KMS-11 (cell line): ENCODE data around the gene TMEM174.

ENCODE experiments used
- H2AFZ ChIP-seq: fragments of 200-600 bp; sonication (generic); 2 replicates; pipeline ENCODE4 v1.6.1; 2016; ENCODE audit warnings: antibody characterized with exemption, mixed run types, low read depth
- H3K27ac ChIP-seq: fragments of 200-600 bp; sonication (generic); 2 replicates; pipeline ENCODE4 v1.6.1; 2016; ENCODE audit warnings: mild to moderate bottlenecking, mixed run types
- H3K27me3 ChIP-seq: fragments of 200-600 bp; sonication (generic); 2 replicates; pipeline ENCODE4 v1.6.1; 2017; ENCODE audit warnings: mild to moderate bottlenecking, low read depth, mixed run types, moderate library complexity; ENCODE audit not compliant: insufficient read depth
- H3K36me3 ChIP-seq: fragments of 200-600 bp; sonication (generic); 2 replicates; pipeline ENCODE4 v1.6.1; 2017; ENCODE audit warnings: mild to moderate bottlenecking, mixed run types; ENCODE audit not compliant: insufficient read depth
- H3K4me1 ChIP-seq: fragments of 200-600 bp; sonication (generic); 2 replicates; pipeline ENCODE4 v1.6.1; 2016; ENCODE audit warnings: mild to moderate bottlenecking, low read depth, mixed run types; ENCODE audit not compliant: poor library complexity, severe bottlenecking
- H3K4me2 ChIP-seq: fragments of 200-600 bp; sonication (generic); 2 replicates; pipeline ENCODE4 v1.7.0; 2016; ENCODE audit warnings: mild to moderate bottlenecking, mixed run types
- H3K4me3 ChIP-seq: fragments of 200-600 bp; sonication (generic); IDR thresholded peaks from 2 replicates; pipeline ENCODE4 v1.6.1; 2017; ENCODE audit warnings: low read depth, low read length, mixed read lengths; ENCODE audit not compliant: insufficient read depth
- H3K79me2 ChIP-seq: fragments of 200-600 bp; sonication (generic); 2 replicates; pipeline ENCODE4 v1.6.1; 2016; ENCODE audit warnings: low read depth, mixed run types; ENCODE audit not compliant: insufficient read depth
- H3K9ac ChIP-seq: fragments of 200-600 bp; sonication (generic); 2 replicates; pipeline ENCODE4 v1.6.1; 2016; ENCODE audit warnings: mild to moderate bottlenecking, mixed run types
- H4K20me1 ChIP-seq: fragments of 200-600 bp; sonication (generic); 2 replicates; pipeline ENCODE4 v1.6.1; 2016; ENCODE audit warnings: mild to moderate bottlenecking, mixed run types; ENCODE audit not compliant: insufficient read depth
- TF ChIP-seq, protein P1 (sequence below): fragments of 200-600 bp; sonication (generic); conservative IDR thresholded peaks from 2 replicates; pipeline ENCODE4 v1.6.1; 2017; ENCODE audit warnings: low read depth, mild to moderate bottlenecking, antibody characterized with exemption, low read length, moderate library complexity, mixed read lengths

The TMEM174 gene

GRCh38 chr5:73174100-73174815, 1.3 kb downstream of the TMEM174 start:
- Histone ChIP-seq H3K27ac (no peak overlapping the region), H3K4me2 (no peak overlapping the region), H3K9ac (no peak overlapping the region), H3K36me3 (no peaks in the 10 kb centered on the region), H3K4me3 (no peak overlapping the region), H4K20me1 (no peaks in the 10 kb centered on the region), H3K27me3 (no peaks in the 10 kb centered on the region), H2AFZ (no peak overlapping the region), H3K79me2 (no peaks in the 10 kb centered on the region), H3K4me1 (no peaks in the 10 kb centered on the region)
- TF ChIP-seq, protein P1, sequence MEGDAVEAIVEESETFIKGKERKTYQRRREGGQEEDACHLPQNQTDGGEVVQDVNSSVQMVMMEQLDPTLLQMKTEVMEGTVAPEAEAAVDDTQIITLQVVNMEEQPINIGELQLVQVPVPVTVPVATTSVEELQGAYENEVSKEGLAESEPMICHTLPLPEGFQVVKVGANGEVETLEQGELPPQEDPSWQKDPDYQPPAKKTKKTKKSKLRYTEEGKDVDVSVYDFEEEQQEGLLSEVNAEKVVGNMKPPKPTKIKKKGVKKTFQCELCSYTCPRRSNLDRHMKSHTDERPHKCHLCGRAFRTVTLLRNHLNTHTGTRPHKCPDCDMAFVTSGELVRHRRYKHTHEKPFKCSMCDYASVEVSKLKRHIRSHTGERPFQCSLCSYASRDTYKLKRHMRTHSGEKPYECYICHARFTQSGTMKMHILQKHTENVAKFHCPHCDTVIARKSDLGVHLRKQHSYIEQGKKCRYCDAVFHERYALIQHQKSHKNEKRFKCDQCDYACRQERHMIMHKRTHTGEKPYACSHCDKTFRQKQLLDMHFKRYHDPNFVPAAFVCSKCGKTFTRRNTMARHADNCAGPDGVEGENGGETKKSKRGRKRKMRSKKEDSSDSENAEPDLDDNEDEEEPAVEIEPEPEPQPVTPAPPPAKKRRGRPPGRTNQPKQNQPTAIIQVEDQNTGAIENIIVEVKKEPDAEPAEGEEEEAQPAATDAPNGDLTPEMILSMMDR, result no peak

DNA sequence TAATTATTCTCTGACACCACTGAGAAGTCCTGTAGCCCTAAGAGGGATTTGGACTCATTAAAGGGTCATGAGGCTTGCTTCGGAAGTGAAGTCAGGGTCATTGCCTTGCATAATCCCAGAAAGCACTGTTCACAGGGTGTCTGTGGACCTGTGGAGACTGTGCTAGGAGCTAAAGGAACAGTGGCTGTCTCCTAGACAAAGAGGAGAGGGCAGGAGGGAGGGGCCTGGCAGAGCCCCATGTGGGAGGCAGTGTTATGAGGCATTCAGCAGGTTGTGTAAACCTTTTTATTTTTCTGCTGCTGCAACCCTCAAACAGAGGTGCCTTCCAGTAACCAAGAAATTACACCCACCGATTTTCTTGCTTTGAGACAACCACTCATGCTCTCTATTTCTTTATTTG, 3.3 kb downstream of the TMEM174 start:
- Histone ChIP-seq H3K36me3 (no peaks in the 10 kb centered on the region), H2AFZ (no peak overlapping the region), H3K27me3 (no peaks in the 10 kb centered on the region), H3K4me1 (no peaks in the 10 kb centered on the region), H3K79me2 (no peaks in the 10 kb centered on the region), H3K9ac (no peak overlapping the region), H4K20me1 (no peaks in the 10 kb centered on the region), H3K4me2 (no peak overlapping the region), H3K4me3 (no peak overlapping the region), H3K27ac (no peak overlapping the region)
- TF ChIP-seq, protein P1, result no peak

DNA sequence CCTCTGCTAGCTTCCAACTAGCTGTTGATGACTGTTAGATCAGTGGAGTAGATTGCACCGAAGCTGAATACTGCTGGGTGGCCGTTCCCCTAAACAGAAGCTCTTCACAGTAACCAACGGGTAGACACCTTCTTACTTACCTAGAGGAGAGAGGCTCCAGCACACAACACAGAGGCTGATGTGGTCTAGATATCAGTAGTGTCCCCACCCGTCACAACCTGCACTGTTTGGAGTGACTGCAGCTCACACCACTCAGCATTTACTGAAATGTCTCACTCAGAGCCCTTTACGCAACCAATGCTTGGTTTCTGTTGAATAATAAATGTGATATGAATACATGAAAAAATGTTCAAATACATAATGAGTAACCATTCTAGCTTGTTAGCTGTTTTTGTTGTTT, 5.3 kb downstream of the TMEM174 start:
- no peak overlapping the region for H3K4me3 ChIP-seq
- no peak overlapping the region for H3K4me2 ChIP-seq
- H3K27ac ChIP-seq, result no peak overlapping the region
- H3K36me3 ChIP-seq, result no peaks in the 10 kb centered on the region
- H2AFZ ChIP-seq, result no peak overlapping the region
- no peaks in the 10 kb centered on the region for H4K20me1 ChIP-seq
- H3K79me2 ChIP-seq, result no peaks in the 10 kb centered on the region
- H3K9ac ChIP-seq, result no peak overlapping the region
- H3K4me1 ChIP-seq, result no peaks in the 10 kb centered on the region
- TF ChIP-seq, protein P1, result no peak
- H3K27me3 ChIP-seq, result no peaks in the 10 kb centered on the region

- no peaks in the 10 kb centered on the region for H3K27me3 ChIP-seq
- H3K4me3 ChIP-seq, result no peak overlapping the region
- no peaks in the 10 kb centered on the region for H3K4me1 ChIP-seq
- no peak overlapping the region for H3K27ac ChIP-seq
- no peak overlapping the region for H3K4me2 ChIP-seq
- H3K79me2 ChIP-seq, result no peaks in the 10 kb centered on the region
- H3K9ac ChIP-seq, result no peak overlapping the region
- TF ChIP-seq, protein P1, result no peak
- H3K36me3 ChIP-seq, result no peaks in the 10 kb centered on the region
- H4K20me1 ChIP-seq, result no peaks in the 10 kb centered on the region
- H2AFZ ChIP-seq, result no peak overlapping the region
These were observed 6.7 kb downstream of the TMEM174 start for GRCh38 chr5:73179730-73180129.
